ENCODE data around the gene TTN. TPM values are rescaled to one million over a fixed set of nuclear protein-coding genes. Genes with fewer than 3 reads are reported as not detected.

TTN gene
- total RNA-seq: 0.85 and 1.2 TPM in 2 replicates

GRCh38 chr2:178807227-178808008 lies at the start of gene TTN:
Gene TTN, minus strand, starts transcription at chr2:178807423. Its CDS starts 2,781 bp downstream, at chr2:178804642.

DNA sequence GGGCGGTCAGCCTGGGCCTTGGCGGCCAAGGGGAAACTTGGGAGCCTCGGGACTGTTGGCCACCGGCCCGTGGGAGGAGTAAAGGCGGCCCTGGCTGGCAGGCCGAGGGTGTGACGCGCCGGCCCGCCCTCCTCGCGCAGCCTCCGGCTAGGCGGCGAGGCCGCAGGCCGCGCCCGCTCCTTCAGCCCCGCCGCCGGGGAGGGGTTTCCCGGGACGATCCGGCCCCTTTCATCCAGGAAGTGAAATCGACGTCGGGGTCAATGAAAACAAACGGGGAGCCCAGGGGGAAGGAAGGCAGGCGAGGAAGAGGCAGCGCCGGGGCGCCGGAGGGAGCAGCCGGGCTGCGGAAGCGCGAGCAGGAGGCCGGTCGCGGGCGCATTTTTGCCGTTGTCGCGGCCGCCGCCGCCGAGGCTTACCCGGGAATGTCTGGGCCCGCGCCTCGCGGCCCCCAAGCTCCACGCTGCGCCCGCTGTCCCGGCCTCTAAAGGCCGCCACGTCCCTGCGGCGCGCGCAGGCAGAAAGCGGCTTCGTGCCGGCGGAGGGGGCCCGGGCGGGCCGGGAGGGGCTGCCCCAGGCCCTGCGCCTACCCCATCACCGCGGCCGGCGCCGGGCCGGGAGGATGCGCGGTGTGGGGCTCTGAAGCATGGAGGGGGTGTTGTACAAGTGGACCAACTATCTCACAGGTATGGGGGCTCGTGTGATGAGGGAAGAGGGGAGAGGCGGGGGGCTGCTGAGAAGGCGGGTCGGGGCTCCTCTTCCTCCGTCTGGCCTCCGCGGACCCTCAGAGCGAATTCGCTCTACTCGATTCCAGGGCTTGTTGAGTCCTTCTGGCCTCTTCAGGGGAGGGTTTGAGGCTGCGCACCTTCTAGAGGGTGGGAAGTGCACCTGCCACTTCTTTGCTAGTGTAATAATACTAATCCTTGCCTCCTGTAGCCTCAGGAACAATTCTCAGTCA lies 326.7 kb downstream of the TTN start, which contains the start of gene PLEKHA3:
Gene PLEKHA3, plus strand, starts transcription at position 231 of the 955 bp plus-strand sequence. Its CDS starts 413 bp downstream, at position 644.

DNA sequence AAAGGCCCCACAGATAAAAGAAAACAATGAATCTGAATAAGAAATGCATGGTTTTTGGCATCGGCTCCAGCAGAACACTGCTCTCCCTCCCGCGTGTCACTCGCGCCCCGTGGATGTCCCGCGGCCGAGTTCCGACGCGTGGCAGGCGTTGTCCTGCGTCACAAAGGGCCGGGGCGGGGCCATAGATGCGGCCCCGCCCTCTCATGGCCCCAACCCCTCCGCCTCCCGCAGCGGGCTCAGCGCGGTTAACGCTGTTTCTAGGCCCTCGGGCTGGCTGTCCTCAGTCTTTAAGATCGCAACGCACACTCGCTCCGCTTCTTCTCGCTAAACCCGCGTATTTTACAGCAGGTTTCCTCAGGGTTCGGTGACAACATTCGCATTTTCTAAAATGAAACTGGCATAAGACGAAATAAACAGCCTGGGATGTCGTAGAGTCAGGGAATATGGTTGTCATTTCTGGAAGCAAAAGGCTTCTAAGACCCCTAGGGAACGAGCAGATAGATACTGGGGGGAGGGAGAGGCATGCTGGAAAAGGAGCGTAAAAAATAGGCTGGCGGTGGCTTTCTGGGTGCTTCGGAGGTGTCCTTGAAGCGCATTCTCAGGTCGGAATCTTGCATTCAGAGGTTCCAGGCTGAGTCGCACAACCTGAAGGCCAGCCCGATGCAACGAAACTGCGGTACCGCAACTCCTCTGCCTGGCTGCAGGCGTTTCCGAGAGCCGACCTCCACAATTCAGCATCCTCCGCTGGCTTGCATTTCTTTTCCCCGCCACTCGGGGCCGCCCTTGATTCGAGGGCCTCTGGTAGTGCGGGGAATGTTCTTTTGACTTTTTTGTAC lies 328.6 kb downstream of the TTN start, which contains the start of gene FKBP7:
Gene FKBP7, minus strand, starts transcription at position 162 of the 836 bp plus-strand sequence. Its CDS starts 101 bp downstream, at position 61.

Other genes with a start within 250 kb of the TTN start
- 0.19 and 0.56 TPM in 2 replicates for gene CCDC141, start 242.7 kb upstream of the TTN start, total RNA-seq

Measured in regular cardiac myocyte (primary cell).